ENCODE measurements around the gene FER.

Gene FER

GRCh38 chr5:109177227-109177626 is 429.5 kb downstream of the FER start:
- DNase-seq = no peak

GRCh38 chr5:109177782-109178181 is 430.1 kb downstream of the FER start:
- Histone ChIP-seq H3K36me3 (no peaks in the 10 kb centered on the region), H3K4me3 (ENCODE audit: low read depth, low read length) (no peak overlapping the region), H3K4me1 (peaks cover 4% of the 10 kb centered on the region), H3K27me3 (no peaks in the 10 kb centered on the region), H3K9me3 (no peaks in the 10 kb centered on the region)
- DNase-seq = no peak
- TF ChIP-seq CTCF (IDR thresholded peaks at IDR 0.05; ENCODE audit: low read depth, low read length) = no peak

More at GRCh38 chr5:109177227-109177626, 429.5 kb downstream of the FER start:
- Histone ChIP-seq H3K36me3 (no peaks in the 10 kb centered on the region), H3K9me3 (no peaks in the 10 kb centered on the region), H3K27me3 (no peaks in the 10 kb centered on the region), H3K4me1 (peaks cover 4% of the 10 kb centered on the region), H3K4me3 (ENCODE audit: low read depth, low read length) (no peak overlapping the region)
- no peak for TF ChIP-seq CTCF (IDR thresholded peaks at IDR 0.05; ENCODE audit: low read depth, low read length)

- no peaks in the 10 kb centered on the region for H3K27me3 ChIP-seq
- no peak for TF ChIP-seq CTCF (IDR thresholded peaks at IDR 0.05; ENCODE audit: low read depth, low read length)
- no peak for DNase-seq
- H3K9me3 ChIP-seq = no peaks in the 10 kb centered on the region
- peaks cover 4% of the 10 kb centered on the region for H3K4me1 ChIP-seq
- no peaks in the 10 kb centered on the region for H3K36me3 ChIP-seq
- no peak overlapping the region for H3K4me3 ChIP-seq (ENCODE audit: low read depth, low read length)
These were observed 433.0 kb downstream of the FER start for GRCh38 chr5:109180668-109181067.

GRCh38 chr5:109186759-109187158 is 439.1 kb downstream of the FER start:
- Histone ChIP-seq H3K4me1 (peaks cover 7% of the 10 kb centered on the region; the same call in 1 of the 2 replicates), H3K4me3 (ENCODE audit: low read depth, low read length) (no peak overlapping the region), H3K9me3 (no peaks in the 10 kb centered on the region), H3K36me3 (no peaks in the 10 kb centered on the region), H3K27me3 (no peaks in the 10 kb centered on the region)
- DNase-seq = no peak
- TF ChIP-seq CTCF (IDR thresholded peaks at IDR 0.05; ENCODE audit: low read depth, low read length) = no peak

GRCh38 chr5:109191153-109191558 is 443.5 kb downstream of the FER start:
- DNase-seq = peak; percentile 22
- H3K9me3 ChIP-seq = no peaks in the 10 kb centered on the region
- TF ChIP-seq CTCF (IDR thresholded peaks at IDR 0.05; ENCODE audit: low read depth, low read length) = no peak
- no peaks in the 10 kb centered on the region for H3K36me3 ChIP-seq
- H3K27me3 ChIP-seq = no peaks in the 10 kb centered on the region
- H3K4me3 ChIP-seq (ENCODE audit: low read depth, low read length) = no peak overlapping the region
- H3K4me1 ChIP-seq = peaks cover 7% of the 10 kb centered on the region; the same call in 1 of the 2 replicates

- no peak for DNase-seq
- Histone ChIP-seq H3K9me3 (no peaks in the 10 kb centered on the region), H3K4me1 (peaks cover 7% of the 10 kb centered on the region; the same call in 1 of the 2 replicates), H3K27me3 (no peaks in the 10 kb centered on the region), H3K36me3 (no peaks in the 10 kb centered on the region), H3K4me3 (ENCODE audit: low read depth, low read length) (no peak overlapping the region)
- no peak for TF ChIP-seq CTCF (IDR thresholded peaks at IDR 0.05; ENCODE audit: low read depth, low read length)
These were observed 444.3 kb downstream of the FER start for GRCh38 chr5:109192027-109192426.

Measured in BE2C (cell line).